ENCODE results near the gene CDK4. TPM values are rescaled to one million over a fixed set of nuclear protein-coding genes. Genes with fewer than 3 reads are reported as not detected.
"Not testable (repeated sequence)": the region's sequence is repeated elsewhere in the genome, so short reads cannot be mapped to it uniquely, and the experiment has no call there.

Gene CDK4
- total RNA-seq, 3 donors from 2014 or later = 41.4 to 62.7 (median 60.2) TPM

GRCh38 chr12:57722716-57723629, 29.1 kb downstream of the CDK4 start:
- Histone ChIP-seq H3K4me1 (ENCODE audit: low read depth) (peaks cover 3% of the 10 kb centered on the region), H3K36me3 (ENCODE audit: low read depth) (peaks cover 11% of the 10 kb centered on the region), H3K9me3 (no peaks in the 10 kb centered on the region), H3K4me3 (no peak overlapping the region)
- ATAC-seq (no peak), DNase-seq (peak in 1 of 3 donors; percentile 26)
- intact Hi-C loops (cut with DNase I, micrococcal nuclease) = no loop called here
- TF ChIP-seq CTCF (IDR thresholded peaks at IDR 0.05) = no peak

- H3K9me3 ChIP-seq; H3K4me3 ChIP-seq; ATAC-seq; H3K4me1 ChIP-seq (ENCODE audit: low read depth); intact Hi-C loops (cut with DNase I, micrococcal nuclease); DNase-seq: not testable (repeated sequence)
- H3K36me3 ChIP-seq (ENCODE audit: low read depth) = peaks cover 11% of the 10 kb centered on the region
Measured at GRCh38 chr12:57721846-57722608, 30.1 kb downstream of the CDK4 start.

- no peak for ATAC-seq
- peaks cover 1% of the 10 kb centered on the region for H3K4me1 ChIP-seq (ENCODE audit: low read depth)
- no peaks in the 10 kb centered on the region for H3K9me3 ChIP-seq
- no peak for DNase-seq
- intact Hi-C loops (cut with DNase I, micrococcal nuclease) = no loop called here
- no peak overlapping the region for H3K4me3 ChIP-seq
- no peak for TF ChIP-seq CTCF (IDR thresholded peaks at IDR 0.05)
- peaks cover 11% of the 10 kb centered on the region for H3K36me3 ChIP-seq (ENCODE audit: low read depth)
Measured at GRCh38 chr12:57720606-57721595, 31.2 kb downstream of the CDK4 start.

GRCh38 chr12:57719777-57720605, 32.1 kb downstream of the CDK4 start:
- no peak overlapping the region for H3K4me3 ChIP-seq
- intact Hi-C loops (cut with DNase I, micrococcal nuclease) = no loop called here
- TF ChIP-seq CTCF (IDR thresholded peaks at IDR 0.05) = no peak
- peaks cover 11% of the 10 kb centered on the region for H3K36me3 ChIP-seq (ENCODE audit: low read depth)
- no peak for DNase-seq
- H3K4me1 ChIP-seq (ENCODE audit: low read depth) = no peaks in the 10 kb centered on the region
- no peaks in the 10 kb centered on the region for H3K9me3 ChIP-seq
- no peak for ATAC-seq

GRCh38 chr12:57718641-57719528, 33.2 kb downstream of the CDK4 start:
- Histone ChIP-seq H3K4me3 (no peak overlapping the region), H3K9me3 (no peaks in the 10 kb centered on the region), H3K4me1 (ENCODE audit: low read depth) (no peaks in the 10 kb centered on the region), H3K36me3 (ENCODE audit: low read depth) (peaks cover 11% of the 10 kb centered on the region)
- no peak for TF ChIP-seq CTCF (IDR thresholded peaks at IDR 0.05)
- intact Hi-C loops (cut with DNase I, micrococcal nuclease) = no loop called here
- DNase-seq = no peak
- ATAC-seq = no peak

Measured in mucosa of descending colon (tissue), 3 donors.